ENCODE data around the gene RUSF1. TPM values are rescaled to one million over a fixed set of nuclear protein-coding genes. Genes with fewer than 3 reads are reported as not detected.
A peak's percentile ranks its signal among the peaks of the same experiment; 100 is the strongest.

RUSF1 gene
- total RNA-seq, 1 donor from 2014 or later, result 64.6 TPM

DNA sequence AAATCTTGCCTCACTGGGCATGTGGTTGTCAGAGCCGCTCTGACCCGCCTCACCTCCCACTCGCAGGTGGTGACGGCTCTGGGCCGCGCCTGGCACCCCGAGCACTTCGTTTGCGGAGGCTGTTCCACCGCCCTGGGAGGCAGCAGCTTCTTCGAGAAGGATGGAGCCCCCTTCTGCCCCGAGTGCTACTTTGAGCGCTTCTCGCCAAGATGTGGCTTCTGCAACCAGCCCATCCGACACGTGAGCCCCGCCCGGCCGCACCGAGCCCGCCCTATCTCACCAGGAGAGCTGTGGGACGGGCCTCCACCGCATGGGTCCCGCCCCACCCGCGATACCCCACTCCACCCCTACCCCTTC lies 32.3 kb downstream of the RUSF1 start:
- Histone ChIP-seq H3K36me3 (peaks cover 0 to 46% of the 10 kb centered on the region in 2 donors), H3K4me1 (peaks cover 38% of the 10 kb centered on the region), H3K27ac (no peak overlapping the region)

GRCh38 chr16:31474773-31475738 lies 33.1 kb downstream of the RUSF1 start:
- intact Hi-C loops (cut with DNase I), result loop anchor here (5.0 kb wide), 1 partner anchor 32 kb away; the partner anchor contains the start of gene RUSF1
- no peak overlapping the region for H3K27ac ChIP-seq
- no peak overlapping the region for H3K4me3 ChIP-seq
- no peaks in the 10 kb centered on the region for H3K27me3 ChIP-seq
- no peak for DNase-seq (ENCODE audit: extremely low spot score in 2 of 2)
- peaks cover 36% of the 10 kb centered on the region for H3K4me1 ChIP-seq
- no peak for TF ChIP-seq POLR2AphosphoS5 (IDR thresholded peaks at IDR 0.05; ENCODE audit: insufficient read depth in 1 of 2, low read depth in 1 of 2)
- TF ChIP-seq CTCF (IDR thresholded peaks at IDR 0.05), result no peak
- H3K9me3 ChIP-seq, result no peaks in the 10 kb centered on the region
- peaks cover 0 to 46% of the 10 kb centered on the region in 2 donors for H3K36me3 ChIP-seq

More for the DNA sequence above, 32.3 kb downstream of the RUSF1 start:
- TF ChIP-seq CTCF (IDR thresholded peaks at IDR 0.05), result no peak
- no peak for TF ChIP-seq POLR2AphosphoS5 (IDR thresholded peaks at IDR 0.05; ENCODE audit: insufficient read depth in 1 of 2, low read depth in 1 of 2)
- no peak for TF ChIP-seq POLR2A (IDR thresholded peaks at IDR 0.05)
- Histone ChIP-seq H3K9me3 (no peaks in the 10 kb centered on the region), H3K4me3 (no peak overlapping the region), H3K27me3 (no peaks in the 10 kb centered on the region)
- no peak for DNase-seq (ENCODE audit: extremely low spot score in 2 of 2)
- intact Hi-C loops (cut with DNase I), result no loop called here

DNA sequence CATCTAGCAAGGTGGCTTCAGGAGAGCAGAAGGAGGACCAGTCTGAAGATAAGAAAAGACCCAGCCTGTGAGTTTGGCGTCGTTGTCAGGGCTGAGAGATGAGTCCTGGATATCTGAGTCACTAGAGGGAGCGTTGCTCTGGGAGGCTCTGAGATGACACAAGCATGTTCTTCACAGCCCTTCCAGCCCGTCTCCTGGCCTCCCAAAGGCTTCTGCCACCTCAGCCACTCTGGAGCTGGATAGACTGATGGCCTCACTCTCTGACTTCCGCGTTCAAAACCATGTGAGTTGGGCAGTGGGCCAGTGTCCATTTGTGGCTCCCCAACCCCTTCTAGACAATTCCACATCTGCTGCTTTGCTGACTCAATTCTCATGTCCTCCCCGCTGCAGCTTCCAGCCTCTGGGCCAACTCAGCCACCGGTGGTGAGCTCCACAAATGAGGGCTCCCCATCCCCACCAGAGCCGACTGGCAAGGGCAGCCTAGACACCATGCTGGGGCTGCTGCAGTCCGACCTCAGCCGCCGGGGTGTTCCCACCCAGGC lies 33.9 kb downstream of the RUSF1 start:
- Histone ChIP-seq H3K4me1 (peaks cover 36% of the 10 kb centered on the region), H3K4me3 (no peak overlapping the region), H3K9me3 (no peaks in the 10 kb centered on the region), H3K36me3 (peaks cover 0 to 46% of the 10 kb centered on the region in 2 donors), H3K27me3 (no peaks in the 10 kb centered on the region), H3K27ac (no peak overlapping the region)
- intact Hi-C loops (cut with DNase I), result loop anchor here (5.0 kb wide), 1 partner anchor 33 kb away; the partner anchor contains the start of gene RUSF1
- DNase-seq (ENCODE audit: extremely low spot score in 2 of 2), result no peak
- TF ChIP-seq POLR2AphosphoS5 (IDR thresholded peaks at IDR 0.05; ENCODE audit: insufficient read depth in 1 of 2, low read depth in 1 of 2) (peak in 1 of 2 donors; percentile 11), CTCF (IDR thresholded peaks at IDR 0.05) (no peak), POLR2A (IDR thresholded peaks at IDR 0.05) (no peak)

DNA sequence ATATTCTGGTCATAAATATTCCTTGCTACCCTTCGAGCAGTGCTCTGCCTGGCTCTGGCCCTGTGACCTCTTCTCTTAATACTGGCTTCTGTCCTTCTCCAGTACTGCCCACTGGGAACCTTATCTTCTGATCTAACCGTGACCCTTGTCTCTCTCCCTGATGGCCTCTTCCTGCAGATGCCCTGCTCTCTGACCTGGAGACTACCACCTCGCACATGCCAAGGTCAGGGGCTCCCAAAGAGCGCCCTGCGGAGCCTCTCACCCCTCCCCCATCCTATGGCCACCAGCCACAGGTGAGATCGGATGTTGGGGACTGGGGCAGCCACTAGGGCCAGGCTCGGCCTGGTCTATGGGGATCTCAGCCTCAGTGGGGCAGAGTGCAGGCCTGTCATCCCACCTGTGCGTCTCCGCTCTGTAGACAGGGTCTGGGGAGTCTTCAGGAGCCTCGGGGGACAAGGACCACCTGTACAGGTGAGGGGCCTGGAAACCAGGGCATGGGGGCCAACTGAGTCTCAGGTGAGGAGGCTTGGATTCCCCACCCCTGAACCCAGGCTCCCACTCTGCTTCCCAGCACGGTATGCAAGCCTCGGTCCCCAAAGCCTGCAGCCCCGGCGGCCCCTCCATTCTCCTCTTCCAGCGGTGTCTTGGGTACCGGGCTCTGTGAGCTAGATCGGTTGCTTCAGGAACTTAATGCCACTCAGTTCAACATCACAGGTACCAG lies 34.8 kb downstream of the RUSF1 start:
- no peak for DNase-seq (ENCODE audit: extremely low spot score in 2 of 2)
- Histone ChIP-seq H3K27ac (peak overlapping the region; percentile 96), H3K9me3 (no peaks in the 10 kb centered on the region), H3K4me3 (peak overlapping the region; percentile 72 to 76), H3K4me1 (peaks cover 36% of the 10 kb centered on the region), H3K36me3 (peaks cover 0 to 46% of the 10 kb centered on the region in 2 donors), H3K27me3 (no peaks in the 10 kb centered on the region)
- intact Hi-C loops (cut with DNase I), result loop anchor here (5.0 kb wide), 1 partner anchor 34 kb away; the partner anchor contains the start of gene RUSF1
- TF ChIP-seq POLR2A (IDR thresholded peaks at IDR 0.05), result no peak
- TF ChIP-seq CTCF (IDR thresholded peaks at IDR 0.05), result no peak
- TF ChIP-seq POLR2AphosphoS5 (IDR thresholded peaks at IDR 0.05; ENCODE audit: insufficient read depth in 1 of 2, low read depth in 1 of 2), result no peak

Data from vagina (tissue), 2 donors.